Adipocyte (in vitro differentiated cells): ENCODE data around the gene MAEA.

Experiments
- DNase-seq: peaks from one replicate; pipeline ENCODE4 v3.0.0-alpha.2; 2015; ENCODE audit warnings: low read depth
- H3K27me3 ChIP-seq: replicated peaks from 2 replicates; pipeline ENCODE4 v1.7.0; 2013; ENCODE audit warnings: mild to moderate bottlenecking, low read length, moderate library complexity; ENCODE audit not compliant: control insufficient read depth, insufficient read depth
- H3K36me3 ChIP-seq: 2 replicates; pipeline ENCODE4 v1.7.0; 2013; ENCODE audit warnings: low read length, mild to moderate bottlenecking, moderate library complexity; ENCODE audit not compliant: control insufficient read depth, insufficient read depth, severe bottlenecking
- H3K4me1 ChIP-seq: 2 replicates; pipeline ENCODE4 v1.7.0; 2013; ENCODE audit warnings: mild to moderate bottlenecking, low read length, moderate library complexity; ENCODE audit not compliant: control insufficient read depth, insufficient read depth
- H3K4me3 ChIP-seq: 2 replicates; pipeline ENCODE4 v1.7.0; 2013; ENCODE audit warnings: mild to moderate bottlenecking, low read length, moderate library complexity
- H3K9ac ChIP-seq: 2 replicates; pipeline ENCODE4 v1.7.0; 2013; ENCODE audit warnings: mild to moderate bottlenecking, low read length, moderate library complexity
- H3K9me3 ChIP-seq: 2 replicates; pipeline ENCODE4 v1.7.0; 2013; ENCODE audit warnings: mild to moderate bottlenecking, low read length, moderate library complexity; ENCODE audit not compliant: control insufficient read depth

MAEA gene

GRCh38 chr4:1297023-1297395 is 7.3 kb downstream of the MAEA start:
- Histone ChIP-seq H3K27me3 (no peaks in the 10 kb centered on the region), H3K36me3 (peaks cover 37% of the 10 kb centered on the region)

GRCh38 chr4:1297456-1298325 is 8.0 kb downstream of the MAEA start:
- H3K4me3 ChIP-seq: no peak overlapping the region

More at GRCh38 chr4:1297023-1297395, 7.3 kb downstream of the MAEA start:
- H3K4me1 ChIP-seq: peaks cover 33% of the 10 kb centered on the region
- no peak for DNase-seq
- no peak overlapping the region for H3K9ac ChIP-seq
- no peak overlapping the region for H3K4me3 ChIP-seq
- no peaks in the 10 kb centered on the region for H3K9me3 ChIP-seq

GRCh38 chr4:1298461-1298860 is 8.8 kb downstream of the MAEA start:
- H3K27me3 ChIP-seq: no peaks in the 10 kb centered on the region
- DNase-seq: no peak
- H3K9ac ChIP-seq: no peak overlapping the region
- no peak overlapping the region for H3K4me3 ChIP-seq
- H3K9me3 ChIP-seq: no peaks in the 10 kb centered on the region
- peaks cover 37% of the 10 kb centered on the region for H3K36me3 ChIP-seq
- peaks cover 28% of the 10 kb centered on the region for H3K4me1 ChIP-seq

More at GRCh38 chr4:1297456-1298325, 8.0 kb downstream of the MAEA start:
- no peak for DNase-seq
- no peaks in the 10 kb centered on the region for H3K9me3 ChIP-seq
- H3K4me1 ChIP-seq: peaks cover 28% of the 10 kb centered on the region
- H3K36me3 ChIP-seq: peaks cover 37% of the 10 kb centered on the region
- H3K9ac ChIP-seq: no peak overlapping the region
- no peaks in the 10 kb centered on the region for H3K27me3 ChIP-seq

GRCh38 chr4:1299301-1299860 is 9.7 kb downstream of the MAEA start:
- Histone ChIP-seq H3K9me3 (no peaks in the 10 kb centered on the region), H3K4me3 (no peak overlapping the region), H3K27me3 (no peaks in the 10 kb centered on the region), H3K4me1 (peaks cover 19% of the 10 kb centered on the region), H3K9ac (no peak overlapping the region), H3K36me3 (peaks cover 37% of the 10 kb centered on the region)
- no peak for DNase-seq

GRCh38 chr4:1300466-1301455 is 11.1 kb downstream of the MAEA start:
- Histone ChIP-seq H3K36me3 (peaks cover 43% of the 10 kb centered on the region), H3K9ac (no peak overlapping the region), H3K4me3 (no peak overlapping the region), H3K27me3 (no peaks in the 10 kb centered on the region), H3K9me3 (no peaks in the 10 kb centered on the region), H3K4me1 (peaks cover 14% of the 10 kb centered on the region)
- DNase-seq: peak; percentile 39

- H3K36me3 ChIP-seq: peaks cover 36% of the 10 kb centered on the region
- no peak for DNase-seq
These were observed 12.5 kb downstream of the MAEA start for GRCh38 chr4:1302159-1302558.

GRCh38 chr4:1305261-1305711 is 15.6 kb downstream of the MAEA start:
- Histone ChIP-seq H3K36me3 (peaks cover 20% of the 10 kb centered on the region), H3K4me1 (peaks cover 30% of the 10 kb centered on the region), H3K4me3 (no peak overlapping the region), H3K27me3 (no peaks in the 10 kb centered on the region), H3K9ac (no peak overlapping the region), H3K9me3 (no peaks in the 10 kb centered on the region)
- no peak for DNase-seq

More at GRCh38 chr4:1302159-1302558, 12.5 kb downstream of the MAEA start:
- no peak overlapping the region for H3K4me3 ChIP-seq
- peaks cover 14% of the 10 kb centered on the region for H3K4me1 ChIP-seq
- no peak overlapping the region for H3K9ac ChIP-seq
- H3K9me3 ChIP-seq: no peaks in the 10 kb centered on the region
- no peaks in the 10 kb centered on the region for H3K27me3 ChIP-seq

GRCh38 chr4:1305781-1306455 is 16.2 kb downstream of the MAEA start:
- Histone ChIP-seq H3K4me1 (peaks cover 32% of the 10 kb centered on the region), H3K27me3 (no peaks in the 10 kb centered on the region), H3K4me3 (no peak overlapping the region), H3K9me3 (no peaks in the 10 kb centered on the region), H3K36me3 (peaks cover 15% of the 10 kb centered on the region), H3K9ac (no peak overlapping the region)
- no peak for DNase-seq

GRCh38 chr4:1307951-1308735 is 18.5 kb downstream of the MAEA start:
- Histone ChIP-seq H3K4me1 (peaks cover 32% of the 10 kb centered on the region), H3K9me3 (no peaks in the 10 kb centered on the region), H3K9ac (peak overlapping the region; percentile 84), H3K36me3 (peaks cover 21% of the 10 kb centered on the region), H3K27me3 (no peaks in the 10 kb centered on the region), H3K4me3 (peak overlapping the region; percentile 82)
- no peak for DNase-seq
